HL-60 (cell line): ENCODE measurements around the gene GLRX5.

Experiments
- DNase-seq, 2 experiments: peaks; one replicate each; pipeline ENCODE4 v3.0.0-alpha.2; 2010 to 2020; ENCODE audit warnings: low read depth in 1 of 2, low spot score in 1 of 2
- H3K27ac ChIP-seq: fragments of 250-450 bp; sonication (Bioruptor Pico); replicated peaks from 2 replicates; pipeline ENCODE4 v1.5.1; 2020; ENCODE audit warnings: mild to moderate bottlenecking, moderate library complexity
- H3K27me3 ChIP-seq: fragments of 250-450 bp; sonication (Bioruptor Pico); 2 replicates; pipeline ENCODE4 v1.5.1; 2021; ENCODE audit warnings: mild to moderate bottlenecking, moderate library complexity; ENCODE audit not compliant: insufficient read depth, poor library complexity, severe bottlenecking
- H3K4me3 ChIP-seq: replicated peaks from 2 replicates; pipeline ENCODE4 v1.5.1; 2011; ENCODE audit warnings: mild to moderate bottlenecking, control low read depth, low read length; ENCODE audit not compliant: insufficient read depth
- GABPA ChIP-seq: IDR thresholded peaks from 2 replicates; pipeline ENCODE4 v1.6.1; 2012; ENCODE audit warnings: low read depth
- POLR2AphosphoS5 ChIP-seq: IDR thresholded peaks from 2 replicates; pipeline ENCODE4 v1.6.1; 2012; ENCODE audit warnings: low read depth
- SPI1 ChIP-seq: IDR thresholded peaks from 2 replicates; pipeline ENCODE4 v1.6.1; 2012; ENCODE audit warnings: low read depth, mild to moderate bottlenecking, borderline replicate concordance
- TF ChIP-seq, protein P1 (sequence below): IDR thresholded peaks from one replicate; pipeline ENCODE4 v1.5.1; 2011; ENCODE audit warnings: low read length, control low read depth, inconsistent platforms; ENCODE audit not compliant: insufficient read depth
- TF ChIP-seq, protein P2 (sequence below): IDR thresholded peaks from 2 replicates; pipeline ENCODE4 v1.6.1; 2012; ENCODE audit warnings: low read depth; ENCODE audit not compliant: insufficient replicate concordance

The GLRX5 gene

DNA sequence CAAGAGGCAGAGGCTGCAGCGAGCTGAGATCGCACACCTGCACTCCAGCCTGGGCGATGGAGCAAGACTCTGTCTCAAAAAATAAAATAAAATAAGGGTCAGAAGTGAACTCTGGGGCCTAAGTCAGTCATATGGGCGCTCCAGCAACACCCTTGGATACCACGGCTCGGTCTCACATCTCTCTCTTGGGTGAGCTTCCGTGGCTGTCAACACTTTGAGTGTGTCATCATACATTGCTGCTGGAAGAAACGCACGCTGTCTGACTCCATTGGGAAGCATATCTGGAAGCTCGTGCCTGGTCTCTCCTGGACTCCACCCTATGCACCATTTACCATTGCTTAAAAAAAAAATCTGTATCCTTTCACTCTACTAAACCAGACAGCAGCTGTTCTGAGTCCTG lies 20.2 kb downstream of the GLRX5 start:
- no peak for DNase-seq
- no peaks in the 10 kb centered on the region for H3K27me3 ChIP-seq

DNA sequence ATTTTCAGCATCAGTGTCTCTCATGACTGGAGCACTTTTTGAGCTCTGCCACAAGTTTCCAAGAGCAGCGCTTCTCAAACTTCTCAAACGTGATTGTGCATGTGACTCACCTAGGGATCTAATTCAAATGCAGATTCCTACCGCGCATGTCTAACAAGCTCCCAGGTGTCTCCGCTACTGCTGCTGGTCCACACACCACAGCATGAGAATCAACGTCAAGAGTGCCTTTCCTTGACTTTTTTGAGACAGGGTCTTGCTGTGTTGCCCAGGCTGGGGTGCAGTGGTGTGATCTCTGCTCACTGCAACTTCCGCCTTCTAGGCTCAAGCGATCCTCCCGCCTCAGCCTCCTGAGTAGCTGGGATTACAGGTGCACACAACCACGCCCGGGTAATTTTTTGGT lies 22.4 kb downstream of the GLRX5 start:
- H3K4me3 ChIP-seq, result no peak overlapping the region
- TF ChIP-seq, protein P1, sequence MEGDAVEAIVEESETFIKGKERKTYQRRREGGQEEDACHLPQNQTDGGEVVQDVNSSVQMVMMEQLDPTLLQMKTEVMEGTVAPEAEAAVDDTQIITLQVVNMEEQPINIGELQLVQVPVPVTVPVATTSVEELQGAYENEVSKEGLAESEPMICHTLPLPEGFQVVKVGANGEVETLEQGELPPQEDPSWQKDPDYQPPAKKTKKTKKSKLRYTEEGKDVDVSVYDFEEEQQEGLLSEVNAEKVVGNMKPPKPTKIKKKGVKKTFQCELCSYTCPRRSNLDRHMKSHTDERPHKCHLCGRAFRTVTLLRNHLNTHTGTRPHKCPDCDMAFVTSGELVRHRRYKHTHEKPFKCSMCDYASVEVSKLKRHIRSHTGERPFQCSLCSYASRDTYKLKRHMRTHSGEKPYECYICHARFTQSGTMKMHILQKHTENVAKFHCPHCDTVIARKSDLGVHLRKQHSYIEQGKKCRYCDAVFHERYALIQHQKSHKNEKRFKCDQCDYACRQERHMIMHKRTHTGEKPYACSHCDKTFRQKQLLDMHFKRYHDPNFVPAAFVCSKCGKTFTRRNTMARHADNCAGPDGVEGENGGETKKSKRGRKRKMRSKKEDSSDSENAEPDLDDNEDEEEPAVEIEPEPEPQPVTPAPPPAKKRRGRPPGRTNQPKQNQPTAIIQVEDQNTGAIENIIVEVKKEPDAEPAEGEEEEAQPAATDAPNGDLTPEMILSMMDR, result no peak
- no peak for TF ChIP-seq POLR2AphosphoS5
- no peak for TF ChIP-seq GABPA
- TF ChIP-seq, protein P2, sequence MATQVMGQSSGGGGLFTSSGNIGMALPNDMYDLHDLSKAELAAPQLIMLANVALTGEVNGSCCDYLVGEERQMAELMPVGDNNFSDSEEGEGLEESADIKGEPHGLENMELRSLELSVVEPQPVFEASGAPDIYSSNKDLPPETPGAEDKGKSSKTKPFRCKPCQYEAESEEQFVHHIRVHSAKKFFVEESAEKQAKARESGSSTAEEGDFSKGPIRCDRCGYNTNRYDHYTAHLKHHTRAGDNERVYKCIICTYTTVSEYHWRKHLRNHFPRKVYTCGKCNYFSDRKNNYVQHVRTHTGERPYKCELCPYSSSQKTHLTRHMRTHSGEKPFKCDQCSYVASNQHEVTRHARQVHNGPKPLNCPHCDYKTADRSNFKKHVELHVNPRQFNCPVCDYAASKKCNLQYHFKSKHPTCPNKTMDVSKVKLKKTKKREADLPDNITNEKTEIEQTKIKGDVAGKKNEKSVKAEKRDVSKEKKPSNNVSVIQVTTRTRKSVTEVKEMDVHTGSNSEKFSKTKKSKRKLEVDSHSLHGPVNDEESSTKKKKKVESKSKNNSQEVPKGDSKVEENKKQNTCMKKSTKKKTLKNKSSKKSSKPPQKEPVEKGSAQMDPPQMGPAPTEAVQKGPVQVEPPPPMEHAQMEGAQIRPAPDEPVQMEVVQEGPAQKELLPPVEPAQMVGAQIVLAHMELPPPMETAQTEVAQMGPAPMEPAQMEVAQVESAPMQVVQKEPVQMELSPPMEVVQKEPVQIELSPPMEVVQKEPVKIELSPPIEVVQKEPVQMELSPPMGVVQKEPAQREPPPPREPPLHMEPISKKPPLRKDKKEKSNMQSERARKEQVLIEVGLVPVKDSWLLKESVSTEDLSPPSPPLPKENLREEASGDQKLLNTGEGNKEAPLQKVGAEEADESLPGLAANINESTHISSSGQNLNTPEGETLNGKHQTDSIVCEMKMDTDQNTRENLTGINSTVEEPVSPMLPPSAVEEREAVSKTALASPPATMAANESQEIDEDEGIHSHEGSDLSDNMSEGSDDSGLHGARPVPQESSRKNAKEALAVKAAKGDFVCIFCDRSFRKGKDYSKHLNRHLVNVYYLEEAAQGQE, result no peak
- TF ChIP-seq SPI1, result no peak
- no peaks in the 10 kb centered on the region for H3K27me3 ChIP-seq
- H3K27ac ChIP-seq, result no peak overlapping the region
- no peak for DNase-seq

More for the DNA sequence above, 20.2 kb downstream of the GLRX5 start:
- no peak overlapping the region for H3K27ac ChIP-seq
- TF ChIP-seq SPI1 (no peak), GABPA (no peak), POLR2AphosphoS5 (no peak)
- TF ChIP-seq, protein P2, result no peak
- TF ChIP-seq, protein P1, result no peak
- no peak overlapping the region for H3K4me3 ChIP-seq

DNA sequence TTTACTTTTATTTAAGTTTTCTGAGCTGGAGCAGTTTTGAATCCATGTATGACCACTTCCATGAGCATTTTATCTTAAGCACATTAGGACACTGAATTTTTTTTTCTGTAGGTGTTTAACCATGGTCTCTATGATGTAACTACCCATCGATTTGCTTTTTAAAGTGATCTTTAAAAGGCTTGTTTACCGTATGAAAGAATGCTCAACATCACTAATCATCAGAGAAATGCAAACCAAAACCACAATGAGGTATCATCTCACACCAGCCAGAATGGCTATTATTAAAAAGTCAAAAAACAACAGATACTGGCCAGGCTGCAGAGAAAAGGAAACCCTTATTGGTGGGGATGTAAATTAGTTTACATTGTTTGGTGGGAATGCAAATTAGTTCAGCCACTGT lies 23.0 kb downstream of the GLRX5 start:
- H3K27me3 ChIP-seq, result no peaks in the 10 kb centered on the region
- H3K4me3 ChIP-seq, result no peak overlapping the region
- H3K27ac ChIP-seq, result no peak overlapping the region
- DNase-seq, result no peak
- TF ChIP-seq, protein P1, result no peak
- TF ChIP-seq POLR2AphosphoS5, result no peak
- no peak for TF ChIP-seq GABPA
- TF ChIP-seq SPI1, result no peak
- TF ChIP-seq, protein P2, result no peak
